ENCODE results near the gene OR5H14.
"Not testable (repeated sequence)": the region's sequence is repeated elsewhere in the genome, so short reads cannot be mapped to it uniquely, and the experiment has no call there.

Gene OR5H14

DNA sequence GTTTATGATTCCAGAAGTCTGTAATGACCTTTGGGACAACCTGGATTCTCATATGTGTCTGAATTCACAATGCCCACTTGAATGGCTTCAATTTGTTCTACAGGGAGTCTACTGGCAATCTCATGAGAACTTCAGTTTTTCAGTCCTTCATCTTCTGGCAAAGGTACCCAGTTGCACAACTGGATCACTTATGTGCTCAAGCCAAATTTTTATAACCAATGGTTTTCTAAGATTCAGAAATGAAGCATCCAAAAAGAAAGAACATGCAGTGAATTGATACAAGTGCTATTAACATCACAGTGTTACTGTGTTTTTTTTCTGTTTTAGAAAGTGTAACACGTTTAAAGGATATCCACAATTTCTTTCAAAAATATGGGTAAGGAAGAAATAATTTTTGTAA, at the start of gene OR5H14:
Gene OR5H14 (plus strand): TSS at position 301 of the 400 bp plus-strand sequence. CDS start 1,907 bp downstream, outside the sequence.
- DNase-seq = no peak

DNA sequence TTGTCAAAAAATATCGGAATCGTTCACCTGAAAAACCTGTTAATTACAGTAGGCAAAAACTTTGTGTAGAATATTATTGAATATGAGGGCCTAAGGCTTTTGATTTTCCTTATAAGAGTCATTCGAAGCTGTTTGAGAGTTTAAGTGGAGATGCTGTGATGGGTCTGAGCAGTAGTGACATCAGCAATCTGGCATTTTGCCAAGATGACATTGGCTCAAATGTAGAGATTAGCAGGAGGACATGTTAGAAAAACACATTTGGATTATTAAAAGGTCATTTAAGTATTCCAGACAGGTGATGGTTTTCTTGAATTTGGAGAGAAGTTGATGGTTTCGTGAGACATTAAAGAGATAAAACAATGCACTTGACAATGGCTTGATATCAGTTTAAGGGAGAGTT, 47.4 kb upstream of the OR5H14 start:
- DNase-seq = no peak

DNA sequence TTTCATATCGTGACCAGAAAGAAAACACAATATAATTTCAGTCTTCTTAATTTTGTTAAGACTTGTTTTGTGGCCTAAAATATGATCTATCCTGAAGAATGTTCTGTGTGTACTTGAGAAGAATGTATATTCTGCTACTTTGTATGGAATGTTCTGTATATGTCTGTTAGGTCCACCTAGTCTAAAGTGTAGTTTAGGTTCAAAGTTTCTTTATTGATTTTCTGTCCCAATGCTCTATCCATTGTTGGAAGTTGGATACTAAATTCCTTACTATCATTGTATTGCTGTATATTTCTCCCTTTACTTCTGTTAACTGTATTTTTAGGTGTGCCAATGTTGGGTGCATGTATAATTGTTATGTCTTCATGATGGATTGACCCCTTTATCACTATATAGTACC, 39.1 kb upstream of the OR5H14 start:
- DNase-seq = no peak

DNA sequence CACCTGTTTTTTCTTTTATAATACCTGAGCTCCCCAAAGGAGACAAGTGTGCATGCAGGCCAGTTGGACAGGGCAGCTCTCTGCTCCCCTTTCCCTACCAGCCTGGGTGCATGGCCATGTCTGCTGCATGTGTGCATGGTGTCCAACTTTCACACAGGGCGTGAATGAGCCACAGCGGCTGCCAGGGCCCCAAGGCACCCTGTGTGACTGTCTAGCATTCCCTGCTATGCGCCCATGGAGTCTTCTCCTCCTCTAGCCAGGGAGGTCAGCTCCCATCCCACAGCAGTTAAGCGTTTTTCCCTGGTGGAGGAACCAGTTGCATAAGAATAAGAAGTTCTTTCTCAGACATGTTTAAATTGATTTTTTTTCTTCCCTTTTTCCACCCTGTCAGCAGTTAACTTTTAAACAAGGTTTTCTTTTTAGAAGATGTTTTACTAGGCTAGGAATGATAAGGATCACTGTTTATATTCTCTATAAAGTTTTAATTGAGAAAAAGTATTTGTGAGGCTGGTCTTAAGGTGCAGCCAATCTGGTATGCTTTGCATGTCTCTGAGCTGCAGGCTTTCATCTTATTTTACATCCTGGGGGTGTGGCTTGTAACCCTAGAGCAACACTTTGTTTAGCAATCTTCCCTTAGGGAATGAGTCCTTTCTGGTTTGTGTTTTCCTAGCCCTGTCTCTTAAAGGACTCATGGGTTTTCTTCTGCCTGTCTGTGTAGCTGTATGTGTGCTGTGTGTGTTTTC, 37.3 kb upstream of the OR5H14 start:
- DNase-seq = no peak

DNA sequence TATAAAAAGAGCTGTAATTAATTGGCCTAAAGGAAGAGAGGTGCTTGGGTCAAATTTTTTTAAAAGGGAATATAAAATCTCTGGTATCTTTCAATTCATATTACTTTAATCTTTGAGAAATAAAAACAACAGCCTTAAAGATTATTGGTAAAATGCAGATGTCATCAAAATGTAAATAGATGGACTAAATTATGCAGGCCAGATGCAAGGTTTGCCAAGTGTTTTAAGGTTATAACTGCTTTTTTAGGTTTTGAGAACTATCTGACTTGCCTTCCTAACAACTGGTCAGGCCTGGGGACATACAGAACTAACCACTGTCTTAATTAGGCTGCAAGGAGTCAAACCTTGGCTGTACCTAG, 36.8 kb upstream of the OR5H14 start:
- DNase-seq = no peak

DNA sequence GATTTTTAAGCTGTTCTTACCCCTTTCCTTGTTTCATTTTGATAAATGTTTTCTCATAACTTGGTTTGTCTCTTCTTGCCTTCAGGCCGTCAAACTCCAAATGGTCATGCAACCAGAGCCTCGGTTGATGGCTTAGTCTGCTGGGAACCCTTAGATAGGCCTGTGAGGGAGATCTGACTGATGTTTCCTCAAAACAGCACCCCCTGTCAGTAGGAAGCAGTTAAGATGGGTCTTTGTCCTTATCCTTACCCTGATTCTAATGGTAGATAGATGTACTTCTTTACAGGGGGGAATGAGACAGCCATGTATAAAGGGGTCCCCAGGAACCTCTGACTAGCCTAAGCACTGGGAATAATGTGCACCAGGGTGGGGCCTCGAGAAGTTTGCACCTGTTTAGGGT, 33.0 kb upstream of the OR5H14 start:
- DNase-seq = no peak

DNA sequence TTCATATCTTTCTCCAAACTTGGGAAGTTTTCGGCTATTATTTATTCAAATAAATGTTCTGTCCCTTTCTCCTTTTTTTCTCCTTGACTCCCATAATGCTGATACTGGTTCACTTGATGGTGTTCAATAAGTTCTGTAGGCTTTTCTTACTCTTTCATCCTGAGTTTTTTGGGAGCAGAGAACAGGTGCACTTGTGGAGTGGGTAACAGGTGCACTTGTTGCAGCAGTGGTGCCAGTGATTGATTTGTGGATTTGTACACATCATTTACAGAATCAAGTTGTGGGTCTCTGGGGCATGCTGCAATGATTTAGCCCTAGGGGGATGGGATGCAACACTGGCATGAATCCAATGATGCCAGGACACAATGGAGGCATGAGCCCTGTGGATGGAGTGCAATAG, 31.6 kb upstream of the OR5H14 start:
- no peak for DNase-seq

DNA sequence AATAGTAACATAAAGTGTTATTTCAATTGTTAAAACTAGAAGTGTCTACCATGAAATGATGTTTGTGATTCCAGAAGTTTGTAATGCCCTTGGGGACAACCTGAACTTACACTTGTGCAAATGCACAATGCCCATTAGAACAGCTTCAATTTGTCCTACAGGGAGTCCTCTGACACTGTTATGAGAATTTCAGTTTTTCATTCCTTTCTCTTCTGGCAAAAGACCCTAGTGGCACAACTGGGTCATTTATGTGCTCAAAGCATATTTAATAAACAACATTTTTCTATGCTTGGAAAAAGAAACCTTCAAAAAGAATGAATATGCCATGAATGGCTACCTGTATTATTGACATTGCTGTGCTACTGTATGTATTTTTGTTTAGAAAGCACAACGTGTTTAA, 16.9 kb upstream of the OR5H14 start, which contains the start of gene OR5H1:
Gene OR5H1 (plus strand): TSS at position 301 of the 400 bp plus-strand sequence. CDS start 1,977 bp downstream, outside the sequence.
- DNase-seq = no peak

DNA sequence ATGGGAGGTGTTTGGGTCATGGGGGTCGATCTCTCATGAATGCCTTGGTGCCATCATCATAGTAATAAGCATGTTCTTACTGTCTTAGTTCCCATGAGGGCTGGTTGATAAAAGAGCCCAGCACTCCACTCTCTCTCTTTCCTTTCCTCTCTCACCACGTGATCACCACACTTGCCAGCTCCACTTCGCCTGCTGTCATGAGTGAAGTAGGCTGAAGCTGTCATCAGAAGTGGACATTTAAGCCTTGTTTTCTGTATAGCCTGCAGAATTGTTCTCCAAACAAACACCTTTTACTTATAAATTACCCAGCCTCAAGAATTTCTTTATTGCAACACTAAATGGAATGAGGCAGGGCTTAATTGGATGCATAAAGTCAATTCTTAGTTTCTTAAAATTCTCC, 10.6 kb upstream of the OR5H14 start:
- no peak for DNase-seq

DNA sequence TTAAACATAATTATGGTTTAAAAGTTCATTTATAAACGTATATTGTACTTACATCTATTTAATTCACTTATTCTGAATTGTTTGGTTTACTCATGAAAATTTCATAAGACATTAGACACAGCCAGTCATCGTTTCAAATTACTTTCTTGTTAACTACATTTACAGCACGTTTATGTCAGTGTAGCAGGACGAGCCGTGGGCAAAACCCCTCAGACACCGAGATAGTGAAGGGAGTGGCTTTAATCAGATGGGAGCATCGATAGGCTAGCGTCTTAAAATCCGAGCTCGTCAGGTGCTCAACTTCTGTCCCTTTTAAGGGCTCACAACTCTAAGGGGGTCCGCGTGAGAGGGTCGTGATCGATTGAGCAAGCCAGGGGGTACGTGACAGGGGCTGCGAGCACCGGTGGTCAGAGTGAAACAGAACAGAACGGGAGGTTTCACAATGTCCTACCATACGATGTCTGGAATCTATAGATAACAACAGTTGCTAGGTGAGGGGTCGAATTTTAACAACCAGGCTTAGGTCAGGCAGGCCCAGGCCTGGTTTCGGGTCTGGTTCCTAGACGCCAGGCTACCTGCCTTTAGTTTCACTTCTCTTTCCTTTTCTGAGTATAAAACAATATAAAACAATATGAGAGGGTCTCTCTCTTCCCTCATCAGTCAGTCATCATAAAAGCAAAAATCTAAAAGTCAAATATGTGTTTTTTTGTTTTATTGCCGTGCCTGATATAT, 9.3 kb upstream of the OR5H14 start:
- DNase-seq = not testable (repeated sequence)

DNA sequence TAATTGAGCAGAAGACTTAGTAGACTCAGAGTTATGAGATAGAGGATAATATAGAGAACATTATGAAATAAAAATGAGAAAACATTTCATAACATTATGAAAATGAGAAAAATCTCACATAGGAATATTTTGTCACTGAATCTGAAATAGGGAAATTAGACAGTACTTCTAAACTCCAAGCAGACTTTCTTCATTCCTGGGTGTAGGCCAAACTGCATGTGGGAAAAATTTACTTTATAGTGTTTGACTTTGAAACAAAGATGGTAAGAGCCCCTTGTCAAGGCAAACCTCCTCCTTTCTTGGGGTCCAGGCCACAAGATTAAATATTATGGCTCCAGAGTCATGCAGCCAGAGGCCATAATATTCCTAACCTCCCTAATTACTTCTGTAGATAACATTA, 6.7 kb upstream of the OR5H14 start:
- no peak for DNase-seq

DNA sequence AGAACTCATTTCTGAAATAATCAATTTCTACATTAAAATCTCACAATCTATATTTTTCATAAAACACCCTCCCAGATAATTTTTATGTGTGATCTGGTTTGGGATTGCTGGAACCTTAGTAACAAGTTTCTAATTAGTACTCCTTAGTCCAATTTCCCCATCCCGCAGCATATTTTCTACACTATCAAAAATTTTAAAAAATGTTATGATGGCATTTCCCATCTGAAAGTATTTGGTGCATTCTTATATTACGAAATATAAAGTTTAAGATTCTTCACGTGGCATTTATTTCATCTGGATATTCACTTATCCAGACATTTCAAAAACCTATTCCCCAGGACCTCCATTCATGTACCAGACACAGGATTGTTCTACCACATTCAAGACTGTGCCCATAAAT, 1.5 kb downstream of the OR5H14 start:
- DNase-seq = no peak

DNA sequence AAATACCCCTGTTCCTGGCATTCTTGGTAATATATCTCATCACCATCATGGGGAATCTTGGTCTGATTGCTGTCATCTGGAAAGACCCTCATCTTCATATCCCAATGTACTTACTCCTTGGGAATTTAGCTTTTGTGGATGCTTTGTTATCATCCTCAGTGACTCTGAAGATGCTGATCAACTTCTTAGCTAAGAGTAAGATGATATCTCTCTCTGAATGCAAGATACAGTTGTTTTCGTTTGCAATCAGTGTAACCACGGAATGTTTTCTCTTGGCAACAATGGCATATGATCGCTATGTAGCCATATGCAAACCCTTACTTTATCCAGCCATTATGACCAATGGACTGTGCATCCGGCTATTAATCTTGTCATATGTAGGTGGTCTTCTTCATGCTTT, 2.2 kb downstream of the OR5H14 start:
- DNase-seq = not testable (repeated sequence)

DNA sequence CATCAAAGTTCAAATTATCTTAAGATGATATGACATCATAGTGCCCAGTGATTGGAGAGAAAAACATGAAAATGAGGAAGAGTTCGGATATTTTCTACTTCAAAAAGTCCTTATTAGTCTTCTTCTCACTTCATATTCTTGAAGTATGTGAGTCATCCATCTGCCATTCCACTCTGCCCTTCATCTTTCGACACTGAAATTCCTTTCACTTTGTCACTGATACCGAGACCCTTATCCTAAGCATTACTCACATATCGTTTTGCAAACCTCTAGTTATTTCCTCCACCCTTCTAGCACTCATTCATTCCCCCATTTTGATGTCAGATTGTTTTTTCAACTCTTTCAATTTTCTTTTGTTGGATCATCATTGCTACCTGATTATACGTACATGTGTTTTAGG, 4.0 kb downstream of the OR5H14 start:
- DNase-seq = no peak

DNA sequence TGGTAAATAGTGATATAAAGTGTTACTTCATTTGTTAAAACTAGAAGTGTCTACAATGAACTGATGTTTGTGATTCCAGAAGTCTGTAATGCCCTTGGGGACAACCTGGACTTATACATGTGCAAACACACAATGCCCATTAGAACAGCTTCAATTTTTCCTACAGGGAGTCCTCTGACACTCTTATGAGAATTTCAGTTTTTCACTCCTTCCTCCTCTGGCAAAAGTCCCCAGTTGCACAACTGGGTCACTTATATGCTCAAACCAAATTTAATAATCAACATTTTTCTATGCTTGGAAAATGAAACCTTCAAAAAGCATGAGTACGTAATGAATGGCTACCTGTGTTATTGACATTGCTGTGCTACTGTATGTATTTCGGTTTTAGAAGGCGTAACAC, 19.1 kb downstream of the OR5H14 start, which contains the start of gene OR5H15:
Gene OR5H15 (plus strand): TSS at position 301 of the 400 bp plus-strand sequence. CDS start 2,004 bp downstream, outside the sequence.
- no peak for DNase-seq

DNA sequence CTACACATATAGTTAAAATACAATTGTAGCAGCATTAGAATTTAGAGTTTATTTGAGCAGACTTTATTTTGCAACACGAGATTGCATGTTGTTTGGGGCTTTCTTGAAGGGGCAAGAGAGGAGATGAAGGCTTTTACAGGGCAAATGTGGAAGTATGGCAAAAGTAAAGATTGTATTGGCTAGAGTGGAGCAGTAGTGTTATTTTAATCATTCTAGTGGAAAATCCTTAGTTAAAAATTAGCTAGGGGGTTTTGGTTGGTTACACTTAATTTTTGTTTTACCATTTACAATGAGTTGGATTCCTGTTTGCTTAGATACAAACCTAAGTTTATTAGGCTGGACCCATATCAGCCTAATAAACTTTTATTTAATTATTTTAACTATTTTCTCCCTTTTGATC, 23.8 kb downstream of the OR5H14 start:
- DNase-seq = no peak

DNA sequence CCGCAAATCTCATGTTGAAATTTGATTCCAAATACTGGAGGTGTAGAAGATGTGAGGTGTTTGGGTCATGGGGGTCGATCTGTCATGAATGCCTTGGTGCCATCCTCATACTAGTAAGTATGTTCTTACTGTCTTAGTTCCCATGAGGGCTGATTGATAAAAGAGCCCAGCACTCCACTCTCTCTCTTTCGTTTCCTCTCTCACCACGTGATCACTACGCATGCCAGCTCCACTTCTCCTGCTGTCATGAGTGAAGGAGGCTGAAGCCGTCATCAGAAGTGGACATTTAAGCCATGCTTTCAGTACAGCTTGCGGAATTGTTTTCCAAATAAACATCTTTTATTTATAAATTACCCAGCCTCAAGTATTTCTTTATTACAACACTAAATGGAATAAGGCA, 25.3 kb downstream of the OR5H14 start:
- no peak for DNase-seq

DNA sequence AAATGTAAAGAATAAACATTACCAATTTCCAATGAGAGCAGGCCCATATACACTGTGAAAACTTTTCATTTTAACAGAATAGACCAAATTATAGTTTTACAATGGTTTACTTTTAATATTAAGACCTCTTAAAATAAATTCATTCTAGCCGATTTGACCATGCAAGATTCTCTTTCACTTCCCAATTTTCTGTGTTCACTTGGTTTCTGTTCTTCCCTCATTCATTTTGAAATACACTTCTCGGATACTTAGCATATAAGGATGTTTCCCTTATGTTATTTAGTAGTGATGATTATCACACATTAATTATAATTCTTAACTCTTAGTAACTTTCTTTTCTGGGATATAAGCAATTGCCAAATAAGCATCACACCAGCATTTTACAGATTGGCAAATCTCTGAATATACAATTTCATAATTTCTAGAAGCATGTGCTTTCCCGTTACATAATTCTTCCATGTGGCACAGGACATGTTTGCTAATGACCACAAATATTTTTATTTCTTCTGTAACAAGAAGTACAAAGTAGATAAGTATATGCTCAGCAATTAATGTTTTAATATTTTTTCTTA, 33.1 kb downstream of the OR5H14 start:
- DNase-seq = no peak

DNA sequence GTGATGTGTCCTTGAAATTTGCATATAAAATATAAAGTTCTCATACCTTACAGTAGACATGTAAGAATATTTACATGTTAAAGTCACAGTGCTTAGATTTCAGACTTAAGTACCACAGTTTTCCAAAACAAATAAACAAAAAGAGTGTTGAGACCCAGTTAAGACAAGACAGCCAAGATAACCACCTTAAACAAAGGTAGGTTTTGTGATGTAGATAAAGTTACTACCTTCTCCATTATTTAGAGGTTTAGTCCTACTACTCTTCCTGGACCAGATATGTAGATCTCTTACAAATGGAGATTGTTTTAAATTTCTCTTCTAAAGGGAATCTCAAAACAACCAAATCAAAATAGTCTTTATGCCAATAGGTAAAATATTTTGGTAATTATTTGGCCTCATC, 34.9 kb downstream of the OR5H14 start:
- DNase-seq = no peak

DNA sequence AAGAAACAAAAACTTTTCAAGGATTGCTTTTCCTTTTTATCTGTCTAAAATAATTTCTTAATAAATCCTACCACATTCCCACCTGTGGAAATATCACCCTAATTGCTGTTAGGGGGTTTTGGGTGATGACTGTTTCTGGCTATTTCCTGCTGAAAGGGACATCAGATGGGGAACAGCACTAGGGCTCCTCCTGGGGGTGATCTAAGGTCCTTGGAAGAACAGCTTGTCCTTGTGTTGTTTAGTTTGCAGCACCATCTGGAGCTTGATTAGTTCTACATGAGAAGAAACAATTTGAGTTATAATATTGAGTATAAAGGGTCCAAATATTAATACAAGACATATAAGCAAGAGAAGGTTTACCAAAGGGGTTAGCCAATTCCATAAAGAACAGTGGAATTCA, 37.9 kb downstream of the OR5H14 start:
- DNase-seq = no peak

DNA sequence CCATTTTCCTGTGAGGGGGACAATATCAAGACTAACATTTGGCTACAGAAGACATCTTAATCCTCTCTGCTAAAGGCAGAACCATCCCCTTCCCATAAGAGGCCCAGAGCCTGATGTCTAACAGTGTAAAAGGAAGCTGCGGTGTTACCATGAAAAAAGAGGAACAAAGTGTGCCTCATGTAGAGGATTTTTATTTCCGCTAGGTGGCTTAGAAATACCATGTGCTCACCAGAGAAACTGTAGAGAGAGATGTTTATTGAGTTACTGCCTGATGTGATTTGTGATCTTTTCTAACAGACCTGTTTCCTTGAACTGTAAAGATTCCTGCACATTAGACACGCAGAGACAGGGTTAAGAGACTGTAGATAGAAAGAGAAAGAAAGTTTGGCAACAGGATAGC, 41.3 kb downstream of the OR5H14 start:
- DNase-seq = no peak

DNA sequence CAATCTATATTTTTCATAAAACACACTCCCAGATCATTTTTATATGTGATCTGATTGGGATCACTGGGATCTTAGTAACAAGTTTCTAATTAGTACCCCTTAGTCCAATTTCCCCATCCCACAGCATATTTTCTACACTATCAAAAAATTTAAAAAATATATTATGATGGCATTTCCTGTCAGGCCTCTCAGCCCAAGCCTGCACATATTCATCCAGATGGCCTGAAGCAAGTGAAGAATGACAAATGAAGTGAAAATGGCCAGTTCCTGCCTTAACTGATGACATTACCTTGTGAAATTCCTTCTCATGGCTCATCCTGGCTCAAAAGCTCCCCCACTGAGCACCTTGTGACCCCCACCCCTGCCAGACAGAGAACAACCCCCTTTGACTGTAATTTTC, 43.6 kb downstream of the OR5H14 start:
- not testable (repeated sequence) for DNase-seq

DNA sequence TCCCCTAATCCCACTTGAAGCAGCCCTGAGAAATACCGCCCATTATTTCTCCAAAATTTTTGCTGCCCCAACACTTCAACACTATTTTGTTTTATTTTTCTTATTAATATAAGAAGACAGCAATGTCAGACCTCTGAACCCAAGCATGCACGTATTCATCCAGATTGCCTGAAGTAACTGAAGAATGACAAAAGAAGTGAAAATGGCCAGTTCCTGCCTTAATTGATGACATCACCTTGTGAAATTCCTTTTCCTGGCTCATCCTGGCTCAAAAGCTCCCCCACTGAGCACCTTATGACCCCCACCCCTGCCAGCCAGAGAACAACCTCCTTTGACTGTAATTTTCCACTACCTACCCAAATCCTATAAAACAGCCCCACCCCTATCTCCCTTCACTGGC, 49.0 kb downstream of the OR5H14 start:
- DNase-seq = not testable (repeated sequence)

DNA sequence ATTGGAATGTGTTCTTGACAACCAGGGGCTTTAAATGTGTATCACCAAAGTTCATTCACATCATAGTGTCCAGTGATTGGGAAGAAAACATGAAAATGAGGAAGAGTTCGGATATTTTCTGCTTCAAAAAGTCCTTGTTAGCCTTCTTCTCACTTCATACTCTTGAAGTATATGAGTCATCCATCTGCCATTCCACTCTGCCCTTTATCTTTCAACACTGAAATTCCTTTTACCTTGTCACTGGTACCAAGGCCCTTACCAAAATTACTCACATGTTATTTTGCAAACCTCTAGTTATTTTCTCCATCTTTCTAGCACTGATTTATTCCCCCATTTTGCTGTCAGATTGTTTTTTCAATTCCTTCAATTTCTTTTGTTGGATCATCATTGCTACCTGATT, 51.7 kb downstream of the OR5H14 start:
- no peak for DNase-seq
